Measurements from ENCODE around the gene TLL2. TPM values are rescaled to one million over a fixed set of nuclear protein-coding genes. Genes with fewer than 3 reads are reported as not detected.

Gene TLL2
- total RNA-seq, 2 donors from 2014 or later: not detected

GRCh38 chr10:96431211-96431970 is 82.3 kb downstream of the TLL2 start:
- ATAC-seq (ENCODE audit: insufficient number of reproducible peaks, low FRiP score, low read depth): no peak

DNA sequence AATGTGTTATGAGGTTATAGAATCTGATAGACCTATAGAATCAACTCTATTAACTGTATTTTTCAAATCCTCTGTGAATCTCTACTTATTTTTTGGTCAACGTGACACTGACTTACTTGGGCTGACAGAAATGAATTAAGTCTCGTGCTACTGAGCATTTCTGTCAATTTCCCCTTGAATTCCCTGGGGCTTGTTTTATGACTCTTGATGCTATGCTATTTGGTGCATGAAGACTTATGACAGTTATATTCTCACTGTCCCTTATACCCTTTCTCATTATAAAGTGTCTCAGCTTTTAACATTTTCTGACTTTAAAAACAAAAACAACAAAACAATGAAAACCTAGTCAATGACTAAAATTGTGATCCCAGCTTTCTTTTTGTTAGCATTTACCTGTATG is 86.4 kb downstream of the TLL2 start:
- no peaks in the 10 kb centered on the region for H3K36me3 ChIP-seq
- no peak for DNase-seq (ENCODE audit: low spot score)
- H3K9me3 ChIP-seq: no peaks in the 10 kb centered on the region
- no peak for ATAC-seq (ENCODE audit: insufficient number of reproducible peaks, low FRiP score, low read depth)
- no peaks in the 10 kb centered on the region for H3K4me1 ChIP-seq (ENCODE audit: control insufficient read depth in 1 of 2, low read depth in 2 of 2)
- H3K27ac ChIP-seq: no peak overlapping the region
- peaks cover 4% of the 10 kb centered on the region for H3K27me3 ChIP-seq (replicated peaks; ENCODE audit: insufficient read depth)
- no peak for TF ChIP-seq CTCF (IDR thresholded peaks at IDR 0.05)
- no peak overlapping the region for H3K4me3 ChIP-seq

More at GRCh38 chr10:96431211-96431970, 82.3 kb downstream of the TLL2 start:
- H3K4me1 ChIP-seq (ENCODE audit: control insufficient read depth in 1 of 2, low read depth in 2 of 2): no peaks in the 10 kb centered on the region
- no peak for DNase-seq (ENCODE audit: low spot score)
- H3K27ac ChIP-seq: no peak overlapping the region
- no peaks in the 10 kb centered on the region for H3K36me3 ChIP-seq
- TF ChIP-seq CTCF (IDR thresholded peaks at IDR 0.05): no peak
- H3K27me3 ChIP-seq (replicated peaks; ENCODE audit: insufficient read depth): peaks cover 4% of the 10 kb centered on the region
- H3K4me3 ChIP-seq: no peak overlapping the region
- no peaks in the 10 kb centered on the region for H3K9me3 ChIP-seq

- no peak for TF ChIP-seq CTCF (IDR thresholded peaks at IDR 0.05)
- ATAC-seq (ENCODE audit: insufficient number of reproducible peaks, low FRiP score, low read depth) (no peak), DNase-seq (ENCODE audit: low spot score) (no peak)
- no peak overlapping the region for H3K4me3 ChIP-seq
- H3K4me1 ChIP-seq (ENCODE audit: control insufficient read depth in 1 of 2, low read depth in 2 of 2): no peaks in the 10 kb centered on the region
- no peak overlapping the region for H3K27ac ChIP-seq
- H3K27me3 ChIP-seq (replicated peaks; ENCODE audit: insufficient read depth): peaks cover 3% of the 10 kb centered on the region
- H3K9me3 ChIP-seq: no peaks in the 10 kb centered on the region
- H3K36me3 ChIP-seq: no peaks in the 10 kb centered on the region
Observed at GRCh38 chr10:96422525-96422924, 91.2 kb downstream of the TLL2 start.

DNA sequence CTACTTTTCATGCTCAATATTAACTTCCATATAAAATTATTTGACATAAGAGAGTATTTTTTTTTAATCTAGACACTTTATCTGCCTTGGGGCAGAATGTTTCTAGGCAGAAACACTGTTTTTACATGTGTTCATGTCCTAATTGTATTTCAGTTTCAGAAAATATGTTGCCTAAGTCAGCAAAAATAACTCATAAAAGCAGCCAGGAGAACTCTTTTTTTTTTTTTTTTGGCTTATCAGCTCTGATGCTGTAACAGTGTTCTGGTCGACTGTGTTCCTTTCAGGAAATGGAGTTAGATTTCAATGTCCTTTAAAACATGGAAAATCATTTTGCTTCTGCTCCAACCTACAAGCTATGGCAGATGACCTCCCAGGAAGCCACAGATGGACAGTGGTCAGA is 91.7 kb downstream of the TLL2 start:
- H3K27ac ChIP-seq: no peak overlapping the region
- no peaks in the 10 kb centered on the region for H3K27me3 ChIP-seq (replicated peaks; ENCODE audit: insufficient read depth)
- H3K9me3 ChIP-seq: no peaks in the 10 kb centered on the region
- H3K36me3 ChIP-seq: no peaks in the 10 kb centered on the region
- H3K4me3 ChIP-seq: no peak overlapping the region
- DNase-seq (ENCODE audit: low spot score) (no peak), ATAC-seq (ENCODE audit: insufficient number of reproducible peaks, low FRiP score, low read depth) (no peak)
- no peak for TF ChIP-seq CTCF (IDR thresholded peaks at IDR 0.05)
- H3K4me1 ChIP-seq (ENCODE audit: control insufficient read depth in 1 of 2, low read depth in 2 of 2): no peaks in the 10 kb centered on the region

GRCh38 chr10:96420228-96421009 is 93.3 kb downstream of the TLL2 start:
- Histone ChIP-seq H3K27me3 (replicated peaks; ENCODE audit: insufficient read depth) (no peaks in the 10 kb centered on the region), H3K4me3 (no peak overlapping the region), H3K9me3 (no peaks in the 10 kb centered on the region), H3K27ac (no peak overlapping the region), H3K36me3 (no peaks in the 10 kb centered on the region), H3K4me1 (ENCODE audit: control insufficient read depth in 1 of 2, low read depth in 2 of 2) (no peaks in the 10 kb centered on the region)
- ATAC-seq (ENCODE audit: insufficient number of reproducible peaks, low FRiP score, low read depth) (no peak), DNase-seq (ENCODE audit: low spot score) (no peak)
- TF ChIP-seq CTCF (IDR thresholded peaks at IDR 0.05): no peak
